HEK293 (cell line): ENCODE measurements around the gene PER1.
A peak's percentile ranks its signal among the peaks of the same experiment; 100 is the strongest.

Experiments used
- CTCF ChIA-PET: fragments of 350-600 bp; formaldehyde crosslinking; extraction: SDS; loops from one replicate; lab custom pipeline; 2021; ENCODE audit warnings: antibody characterized with exemption; lab: Yijun Ruan, JAX
- POLR2A ChIA-PET: fragments of 300-600 bp; formaldehyde crosslinking; extraction: SDS; loops from one replicate; lab custom pipeline; 2020; ENCODE audit warnings: antibody characterized with exemption, inconsistent platforms; lab: Yijun Ruan, JAX
- H3K27ac ChIP-seq: fragments of 200-500 bp; sonication (Bioruptor generic); 2 replicates; pipeline ENCODE4 v1.5.1; 2014; ENCODE audit warnings: low read depth, low read length, control low read depth, inconsistent platforms; ENCODE audit errors: extremely low read depth
- H3K36me3 ChIP-seq, 2 experiments: fragments of 200-500 bp in 1 of 2; sonication (Bioruptor generic) in 1 of 2; 1 replicate in 1 of 2; 2 replicates in 1 of 2; pipeline ENCODE4 v1.5.1; 2014 to 2017; ENCODE audit warnings: inconsistent platforms in 2 of 2, low read length in 2 of 2; ENCODE audit not compliant: control insufficient read depth in 2 of 2, insufficient read depth in 1 of 2
- H3K4me1 ChIP-seq: fragments of 200-500 bp; sonication (Bioruptor generic); 2 replicates; pipeline ENCODE4 v1.5.1; 2014; ENCODE audit warnings: mild to moderate bottlenecking, low read length, inconsistent platforms; ENCODE audit not compliant: control insufficient read depth, insufficient read depth
- H3K4me3 ChIP-seq: 2 replicates; pipeline ENCODE4 v1.5.1; 2011; ENCODE audit warnings: low read depth, mild to moderate bottlenecking, control low read depth, low read length, moderate library complexity
- H3K9me3 ChIP-seq: fragments of 200-500 bp; sonication (Bioruptor generic); 2 replicates; pipeline ENCODE4 v1.5.1; 2014; ENCODE audit warnings: low read depth, low read length, inconsistent platforms; ENCODE audit not compliant: control insufficient read depth, insufficient read depth
- BCL11A ChIP-seq: fragments of 450-650 bp; formaldehyde crosslinking; IDR thresholded peaks from 2 replicates; pipeline ENCODE4 v1.5.1; 2016; ENCODE audit warnings: low read depth, missing biosample characterization, missing genetic modification characterization
- KLF9 ChIP-seq: fragments of 450-650 bp; formaldehyde crosslinking; IDR thresholded peaks from 2 replicates; pipeline ENCODE4 v1.5.1; 2016; ENCODE audit warnings: missing biosample characterization, missing genetic modification characterization, low read depth
- SP2 ChIP-seq: fragments of 450-650 bp; formaldehyde crosslinking; IDR thresholded peaks from 2 replicates; pipeline ENCODE4 v1.5.1; 2016; ENCODE audit warnings: missing biosample characterization, missing genetic modification characterization
- ZBTB17 ChIP-seq: fragments of 450-650 bp; formaldehyde crosslinking; IDR thresholded peaks from 2 replicates; pipeline ENCODE4 v1.5.1; 2016; ENCODE audit warnings: missing biosample characterization, missing genetic modification characterization
- ZBTB21 ChIP-seq: fragments of 450-650 bp; formaldehyde crosslinking; IDR thresholded peaks from 2 replicates; pipeline ENCODE4 v1.5.1; 2017; ENCODE audit warnings: missing biosample characterization, missing genetic modification characterization
- ZBTB48 ChIP-seq: fragments of 450-650 bp; formaldehyde crosslinking; IDR thresholded peaks from 2 replicates; pipeline ENCODE4 v1.5.1; 2016; ENCODE audit warnings: missing biosample characterization, missing genetic modification characterization
- ZBTB8A ChIP-seq: fragments of 450-650 bp; formaldehyde crosslinking; IDR thresholded peaks from 2 replicates; pipeline ENCODE4 v1.5.1; 2016; ENCODE audit warnings: missing biosample characterization, missing genetic modification characterization
- ZFHX2 ChIP-seq: fragments of 450-650 bp; formaldehyde crosslinking; conservative IDR thresholded peaks from 2 replicates; pipeline ENCODE4 v1.5.1; 2016; ENCODE audit warnings: missing biosample characterization, missing genetic modification characterization
- ZNF121 ChIP-seq: fragments of 450-650 bp; formaldehyde crosslinking; IDR thresholded peaks from 2 replicates; pipeline ENCODE4 v1.5.1; 2016; ENCODE audit warnings: missing biosample characterization, missing genetic modification characterization
- ZNF16 ChIP-seq: fragments of 450-650 bp; formaldehyde crosslinking; IDR thresholded peaks from 2 replicates; pipeline ENCODE4 v1.5.1; 2016; ENCODE audit warnings: low read depth, missing biosample characterization, missing genetic modification characterization
- ZNF23 ChIP-seq: fragments of 450-650 bp; formaldehyde crosslinking; IDR thresholded peaks from 2 replicates; pipeline ENCODE4 v1.5.1; 2016; ENCODE audit warnings: missing biosample characterization, missing genetic modification characterization, borderline replicate concordance
- ZNF280C ChIP-seq: fragments of 450-650 bp; formaldehyde crosslinking; IDR thresholded peaks from 2 replicates; pipeline ENCODE4 v1.5.1; 2016; ENCODE audit warnings: missing biosample characterization, missing genetic modification characterization
- ZNF341 ChIP-seq: fragments of 450-650 bp; formaldehyde crosslinking; IDR thresholded peaks from 2 replicates; pipeline ENCODE4; 2016; ENCODE audit warnings: low read depth, missing biosample characterization, missing genetic modification characterization
- ZNF350 ChIP-seq: fragments of 450-650 bp; formaldehyde crosslinking; IDR thresholded peaks from 2 replicates; pipeline ENCODE4 v1.5.0; 2017; ENCODE audit warnings: missing biosample characterization, mild to moderate bottlenecking, missing genetic modification characterization
- ZNF391 ChIP-seq: fragments of 450-650 bp; formaldehyde crosslinking; IDR thresholded peaks from 2 replicates; pipeline ENCODE4 v1.5.1; 2016; ENCODE audit warnings: low read depth, missing biosample characterization, missing genetic modification characterization, borderline replicate concordance
- ZNF394 ChIP-seq: fragments of 450-650 bp; formaldehyde crosslinking; IDR thresholded peaks from 2 replicates; pipeline ENCODE4 v1.5.1; 2016; ENCODE audit warnings: missing biosample characterization, missing genetic modification characterization, mild to moderate bottlenecking, moderate library complexity, borderline replicate concordance
- ZNF423 ChIP-seq: fragments of 450-650 bp; formaldehyde crosslinking; IDR thresholded peaks from 2 replicates; pipeline ENCODE4 v1.5.1; 2016; ENCODE audit warnings: missing biosample characterization, missing genetic modification characterization
- ZNF501 ChIP-seq: fragments of 450-650 bp; formaldehyde crosslinking; IDR thresholded peaks from 2 replicates; pipeline ENCODE4 v1.5.1; 2016; ENCODE audit warnings: missing biosample characterization, missing genetic modification characterization
- ZNF549 ChIP-seq: fragments of 450-650 bp; IDR thresholded peaks from 2 replicates; pipeline ENCODE4 v1.5.1; 2018; ENCODE audit warnings: missing biosample characterization, missing genetic modification characterization, mild to moderate bottlenecking, inconsistent platforms, moderate library complexity
- ZNF596 ChIP-seq: fragments of 450-650 bp; IDR thresholded peaks from 2 replicates; pipeline ENCODE4 v1.5.0; 2018; ENCODE audit warnings: missing biosample characterization, mild to moderate bottlenecking, missing genetic modification characterization, moderate library complexity
- ZNF621 ChIP-seq: fragments of 450-650 bp; formaldehyde crosslinking; IDR thresholded peaks from 2 replicates; pipeline ENCODE4 v1.5.1; 2017; ENCODE audit warnings: missing biosample characterization, missing genetic modification characterization
- TF ChIP-seq, protein P1 (sequence below): fragments of 450-650 bp; formaldehyde crosslinking; optimal IDR thresholded peaks from 2 replicates; pipeline ENCODE3; 2016; ENCODE audit warnings: missing biosample characterization, mild to moderate bottlenecking, missing genetic modification characterization
- TF ChIP-seq, protein P2 (sequence below): fragments of 450-650 bp; formaldehyde crosslinking; IDR thresholded peaks from 2 replicates; pipeline ENCODE4 v1.5.1; 2016; ENCODE audit warnings: missing biosample characterization, missing genetic modification characterization

Gene PER1

GRCh38 chr17:8189711-8190477, 37.7 kb upstream of the PER1 start, which contains the start of gene BORCS6 (continued):
- TF ChIP-seq ZNF423 (tag by site-specific recombination) = peak; percentile 87
- peak; percentile 70; the same call in 1 of the 2 replicates for TF ChIP-seq ZNF501 (tag by site-specific recombination)
- TF ChIP-seq ZNF341 (tag by site-specific recombination) = peak; percentile 88
- TF ChIP-seq ZNF280C (tag by site-specific recombination) = no peak
- TF ChIP-seq, protein P1, sequence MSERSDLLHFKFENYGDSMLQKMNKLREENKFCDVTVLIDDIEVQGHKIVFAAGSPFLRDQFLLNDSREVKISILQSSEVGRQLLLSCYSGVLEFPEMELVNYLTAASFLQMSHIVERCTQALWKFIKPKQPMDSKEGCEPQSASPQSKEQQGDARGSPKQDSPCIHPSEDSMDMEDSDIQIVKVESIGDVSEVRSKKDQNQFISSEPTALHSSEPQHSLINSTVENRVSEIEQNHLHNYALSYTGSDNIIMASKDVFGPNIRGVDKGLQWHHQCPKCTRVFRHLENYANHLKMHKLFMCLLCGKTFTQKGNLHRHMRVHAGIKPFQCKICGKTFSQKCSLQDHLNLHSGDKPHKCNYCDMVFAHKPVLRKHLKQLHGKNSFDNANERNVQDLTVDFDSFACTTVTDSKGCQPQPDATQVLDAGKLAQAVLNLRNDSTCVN (tag by site-specific recombination) = peak; percentile 70
- peak; percentile 36; the same call in 1 of the 2 replicates for TF ChIP-seq ZBTB48 (tag by site-specific recombination)
- TF ChIP-seq ZBTB17 (tag by site-specific recombination) = peak; percentile 58
- no peak for TF ChIP-seq ZNF23 (tag by site-specific recombination)
- TF ChIP-seq, protein P2, sequence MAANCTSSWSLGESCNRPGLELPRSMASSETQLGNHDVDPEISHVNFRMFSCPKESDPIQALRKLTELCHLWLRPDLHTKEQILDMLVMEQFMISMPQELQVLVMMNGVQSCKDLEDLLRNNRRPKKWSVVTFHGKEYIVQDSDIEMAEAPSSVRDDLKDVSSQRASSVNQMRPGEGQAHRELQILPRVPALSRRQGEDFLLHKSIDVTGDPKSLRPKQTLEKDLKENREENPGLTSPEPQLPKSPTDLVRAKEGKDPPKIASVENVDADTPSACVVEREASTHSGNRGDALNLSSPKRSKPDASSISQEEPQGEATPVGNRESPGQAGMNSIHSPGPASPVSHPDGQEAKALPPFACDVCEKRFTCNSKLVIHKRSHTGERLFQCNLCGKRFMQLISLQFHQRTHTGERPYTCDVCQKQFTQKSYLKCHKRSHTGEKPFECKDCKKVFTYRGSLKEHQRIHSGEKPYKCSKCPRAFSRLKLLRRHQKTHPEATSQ = peak; percentile 28; the same call in 1 of the 2 replicates
- TF ChIP-seq ZNF394 (tag by site-specific recombination) = peak; percentile 51; the same call in 1 of the 2 replicates
- peak; percentile 97 for TF ChIP-seq SP2 (tag by site-specific recombination)
- no peak for TF ChIP-seq ZNF350 (tag by site-specific recombination)
- no peak for TF ChIP-seq ZNF16 (tag by site-specific recombination)
- 0 out of 2 replicates have a peak, but pooled peaks have one; percentile 22 for TF ChIP-seq ZNF391 (tag by site-specific recombination)
- 0 out of 2 replicates have a peak, but pooled peaks have one; percentile 46 for TF ChIP-seq ZNF596

- CTCF ChIA-PET = interaction anchor here (0.6 to 1.9 kb wide), 5 partner anchors 20 to 104 kb away, joined by 4 to 6 read pairs (median 4); partner anchors contain the start of gene AURKB
- TF ChIP-seq ZBTB8A (tag by site-specific recombination) (no peak), ZNF549 (no peak), KLF9 (tag by site-specific recombination) (peak; percentile 26; the same call in 1 of the 2 replicates), ZBTB17 (tag by site-specific recombination) (peak; percentile 42; the same call in 1 of the 2 replicates), ZNF121 (0 out of 2 replicates have a peak, but pooled peaks have one; percentile 18), ZBTB21 (tag by site-specific recombination) (no peak), BCL11A (tag by site-specific recombination) (peak; percentile 18; the same call in 1 of the 2 replicates), ZNF621 (tag by site-specific recombination) (no peak), ZFHX2 (tag by site-specific recombination) (peak; percentile 42)
Observed at GRCh38 chr17:8189041-8189710, 37.0 kb upstream of the PER1 start.

More at GRCh38 chr17:8189041-8189710, 37.0 kb upstream of the PER1 start:
- Histone ChIP-seq H3K4me1 (peaks cover 13% of the 10 kb centered on the region), H3K9me3 (no peaks in the 10 kb centered on the region), H3K27ac (peak overlapping the region; percentile 75; the same call in 1 of the 2 replicates), H3K4me3 (peak overlapping the region; percentile 75), H3K36me3 (no peaks in the 10 kb centered on the region)
- POLR2A ChIA-PET = interaction anchor here (1.3 to 13.9 kb wide), 7 partner anchors 16 to 67 kb away, joined by 4 to 394 read pairs (median 10); partner anchors contain the start of genes AURKB and CTC1
